GM12878 (cell line): ENCODE data around the gene AGAP1.

Experiments used
- ASH2L ChIP-seq: fragments of 300-600, 200-600 bp; sonication (generic); IDR thresholded peaks from 2 replicates; pipeline ENCODE4 v1.6.1; 2017; ENCODE audit warnings: low read depth, mild to moderate bottlenecking, borderline replicate concordance
- ATF2 ChIP-seq: IDR thresholded peaks from 2 replicates; pipeline ENCODE4 v1.6.1; 2012; ENCODE audit warnings: low read length, inconsistent platforms
- ATF7 ChIP-seq: fragments of 450-650 bp; IDR thresholded peaks from 2 replicates; pipeline ENCODE4 v1.6.1; 2016; ENCODE audit warnings: low read depth, mild to moderate bottlenecking
- CREB1 ChIP-seq: IDR thresholded peaks from 2 replicates; pipeline ENCODE4 v1.6.1; 2012; ENCODE audit warnings: low read depth, mild to moderate bottlenecking, inconsistent platforms
- CTCF ChIP-seq, 3 experiments: IDR thresholded peaks in 2 of 3; conservative IDR thresholded peaks in 1 of 3; 2 replicates each; pipeline ENCODE4 v1.5.1; 2011; ENCODE audit warnings: low read depth in 3 of 3, low read length in 3 of 3, mild to moderate bottlenecking in 3 of 3, control low read depth in 2 of 3, moderate library complexity in 2 of 3, inconsistent platforms in 1 of 3, mixed read lengths in 1 of 3; ENCODE audit not compliant: control insufficient read depth in 2 of 3, insufficient read depth in 1 of 3; ENCODE audit errors: extremely low read depth in 1 of 3
- ETV6 ChIP-seq, 2 experiments: fragments of 450-650 bp in 1 of 2; IDR thresholded peaks in 1 of 2; conservative IDR thresholded peaks in 1 of 2; 2 replicates each; pipeline ENCODE4 v1.6.1; 2014; ENCODE audit warnings: antibody characterized with exemption in 1 of 2, borderline replicate concordance in 1 of 2, low read depth in 1 of 2, mild to moderate bottlenecking in 1 of 2, moderate library complexity in 1 of 2
- EZH2 ChIP-seq: IDR thresholded peaks from 2 replicates; pipeline ENCODE4 v1.6.1; 2012; ENCODE audit warnings: low read depth, mild to moderate bottlenecking, control low read depth, inconsistent platforms, low read length, borderline replicate concordance; ENCODE audit not compliant: control insufficient read depth
- NR2C1 ChIP-seq: fragments of 450-650 bp; IDR thresholded peaks from 2 replicates; pipeline ENCODE4 v1.6.1; 2017; ENCODE audit warnings: antibody characterized with exemption, mild to moderate bottlenecking, moderate library complexity
- RAD21 ChIP-seq: IDR thresholded peaks from 2 replicates; pipeline ENCODE4 v1.6.1; 2011; ENCODE audit warnings: mild to moderate bottlenecking, low read depth, low read length, moderate library complexity; ENCODE audit not compliant: insufficient read depth
- SUZ12 ChIP-seq: fragments of 200-600 bp; sonication (generic); IDR thresholded peaks from one replicate; pipeline ENCODE4 v1.6.1; 2018; ENCODE audit warnings: antibody characterized with exemption, mild to moderate bottlenecking; ENCODE audit not compliant: unreplicated experiment
- ZNF217 ChIP-seq: fragments of 450-650 bp; IDR thresholded peaks from 2 replicates; pipeline ENCODE4 v1.6.1; 2017; ENCODE audit warnings: antibody characterized with exemption, mild to moderate bottlenecking

GRCh38 chr2:236052206-236052605 lies 558.4 kb downstream of the AGAP1 start:
- no peak for TF ChIP-seq ATF7
- no peak for TF ChIP-seq CREB1
- TF ChIP-seq ATF2: no peak
- TF ChIP-seq CTCF (IDR thresholded peaks at IDR 0.05 in 2 of 3, conservative IDR thresholded peaks at IDR 0.05 in 1 of 3; ENCODE audit: control insufficient read depth in 2 of 3, extremely low read depth in 1 of 3, insufficient read depth in 1 of 3, low read depth in 3 of 3, low read length in 3 of 3): no peak
- no peak for TF ChIP-seq ASH2L
- no peak for TF ChIP-seq SUZ12
- TF ChIP-seq EZH2: no peak
- TF ChIP-seq NR2C1: no peak
- no peak for TF ChIP-seq ETV6 (conservative IDR thresholded peaks at IDR 0.05 in 1 of 2, IDR thresholded peaks at IDR 0.05 in 1 of 2; ENCODE audit: borderline replicate concordance in 1 of 2, low read depth in 1 of 2)
- no peak for TF ChIP-seq RAD21
- no peak for TF ChIP-seq ZNF217
